HG03571 (cell line): ENCODE data around the gene RTL5.

ENCODE experiments used
- ATAC-seq: cut with Tn5 transposase; IDR thresholded peaks from one replicate; pipeline ENCODE4 v1.9.1; 2021; ENCODE audit not compliant: unreplicated experiment

Gene RTL5

GRCh38 chrX:72079607-72080006, 52.1 kb downstream of the RTL5 start:
- ATAC-seq: no peak

DNA sequence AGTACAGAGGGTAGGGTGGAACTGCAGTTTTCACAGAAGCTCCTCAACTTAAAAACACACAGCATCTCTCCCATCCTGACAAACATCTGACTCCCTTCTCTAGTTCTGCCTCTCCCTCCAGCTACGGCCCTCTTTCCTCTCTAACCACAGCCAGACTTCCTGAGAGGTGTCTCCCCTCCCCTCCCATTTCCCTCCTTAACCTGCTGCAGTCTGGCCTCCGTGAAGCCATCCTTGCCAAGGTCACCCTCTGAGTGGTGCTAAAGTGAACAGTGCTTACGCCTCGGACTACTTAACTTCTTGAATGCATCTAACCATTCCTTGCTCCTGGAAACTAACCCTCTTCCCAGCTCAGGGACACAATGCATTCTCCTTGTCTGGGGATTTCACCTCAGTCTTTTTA, 53.3 kb downstream of the RTL5 start:
- ATAC-seq: no peak
